NOMO-1 (cell line): ENCODE data around the gene CLEC2B.

Source experiments
- DNase-seq, 2 experiments: peaks; one replicate each; lab custom pipeline; 2025; ENCODE audit not compliant: unreplicated experiment in 2 of 2; lab: John Stamatoyannopoulos, UW

Gene CLEC2B

DNA sequence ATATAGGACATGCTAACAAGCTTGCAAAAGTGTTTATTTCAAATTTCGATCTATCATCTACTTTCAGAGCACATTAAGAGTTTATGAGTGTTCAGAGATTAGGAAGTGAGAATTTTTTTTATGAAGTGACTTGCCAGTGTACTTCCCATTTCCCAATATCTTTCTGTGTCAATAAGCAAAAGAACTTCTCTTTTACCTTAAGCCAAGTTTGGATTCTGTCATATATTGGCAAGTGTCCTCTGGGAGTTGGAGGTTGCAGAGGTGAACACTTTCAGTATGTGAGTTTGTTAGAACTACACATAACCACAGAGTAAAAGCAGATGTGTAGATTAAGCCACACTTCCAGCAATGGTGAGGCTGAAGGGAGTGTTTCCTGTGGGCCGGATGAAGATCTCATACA lies 58.5 kb downstream of the CLEC2B start:
- peak; percentile 75 to 95 for DNase-seq

DNA sequence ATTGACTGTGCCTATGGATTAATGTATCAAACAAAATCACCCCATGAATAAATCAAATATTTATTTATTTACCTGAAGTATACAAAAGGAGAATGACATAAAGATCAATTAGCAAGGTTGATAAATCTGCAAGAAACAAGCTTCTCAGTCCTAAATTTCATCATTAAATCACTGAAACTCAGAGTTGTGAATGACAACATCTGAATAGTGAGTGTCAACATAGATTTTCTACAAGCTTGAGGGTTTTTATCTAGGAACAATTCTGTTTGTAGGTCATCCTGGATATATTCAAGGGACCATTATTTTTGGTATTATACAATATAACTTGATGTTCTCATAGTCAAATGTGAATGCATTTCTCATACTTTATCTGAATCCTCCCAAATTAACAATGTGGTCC lies 59.3 kb downstream of the CLEC2B start:
- no peak for DNase-seq

GRCh38 chr12:9809338-9809737 lies 59.8 kb downstream of the CLEC2B start:
- no peak for DNase-seq

DNA sequence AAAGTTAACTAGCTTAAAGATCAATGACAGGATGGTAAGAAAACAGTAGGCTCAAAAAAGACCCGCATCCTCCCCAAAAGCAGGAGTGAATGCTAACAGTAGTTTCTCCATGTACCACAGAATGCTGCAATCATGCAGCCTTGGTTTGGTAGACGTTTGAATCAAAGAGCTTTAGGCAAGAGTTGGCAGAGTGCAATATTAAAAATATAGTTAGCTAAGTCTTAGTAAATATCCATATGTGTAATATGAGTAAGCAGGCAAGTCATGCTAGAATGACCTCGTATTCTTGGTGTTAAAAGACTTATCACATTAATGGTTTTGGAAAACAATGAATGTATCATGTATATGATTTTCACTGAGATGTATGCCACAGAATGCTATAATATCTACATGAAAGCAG lies 60.6 kb downstream of the CLEC2B start:
- DNase-seq: peak; percentile 22 to 33

DNA sequence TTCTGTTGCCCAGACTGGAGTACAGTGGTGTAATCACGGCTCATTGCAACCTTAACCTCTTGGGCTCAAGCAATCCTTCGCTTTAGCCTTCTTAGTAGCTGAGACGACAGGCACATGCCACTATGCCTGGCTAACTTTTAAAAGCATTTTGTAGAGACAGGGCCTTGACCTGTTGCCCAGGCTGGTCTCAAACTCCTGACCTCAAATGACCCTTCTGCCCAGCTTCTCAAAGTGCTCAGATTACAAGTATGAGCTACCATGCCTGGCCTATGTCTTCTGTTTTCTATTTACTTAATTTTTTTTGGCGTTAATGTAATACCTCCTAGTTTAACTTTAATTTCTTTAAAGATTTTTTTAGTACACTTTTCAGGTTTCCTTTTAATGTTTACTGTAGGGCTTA lies 62.4 kb downstream of the CLEC2B start:
- no peak for DNase-seq

DNA sequence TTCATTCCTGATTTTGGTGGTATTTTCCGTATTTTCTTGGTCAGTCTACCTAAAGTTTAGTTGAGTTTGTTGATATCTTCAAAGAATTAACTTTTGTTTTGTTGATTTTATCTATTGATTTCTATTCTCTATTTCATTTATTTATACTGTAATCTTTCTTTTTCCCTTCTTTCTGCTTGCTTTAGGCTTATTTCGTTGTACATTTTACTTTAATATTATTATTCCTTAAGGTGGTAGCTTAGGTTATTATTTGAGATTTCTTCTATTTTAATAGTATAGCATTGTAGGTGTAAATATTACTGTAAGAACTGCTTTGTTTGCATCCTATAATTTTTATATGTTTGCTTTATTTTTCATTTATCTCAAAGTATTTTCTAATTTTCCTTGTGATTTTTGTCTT lies 63.3 kb downstream of the CLEC2B start:
- no peak for DNase-seq
